ENCODE measurements around the gene SNX30.

The SNX30 gene

GRCh38 chr9:112858005-112858404 is 107.4 kb downstream of the SNX30 start:
- DNase-seq (ENCODE audit: low read depth): no peak

DNA sequence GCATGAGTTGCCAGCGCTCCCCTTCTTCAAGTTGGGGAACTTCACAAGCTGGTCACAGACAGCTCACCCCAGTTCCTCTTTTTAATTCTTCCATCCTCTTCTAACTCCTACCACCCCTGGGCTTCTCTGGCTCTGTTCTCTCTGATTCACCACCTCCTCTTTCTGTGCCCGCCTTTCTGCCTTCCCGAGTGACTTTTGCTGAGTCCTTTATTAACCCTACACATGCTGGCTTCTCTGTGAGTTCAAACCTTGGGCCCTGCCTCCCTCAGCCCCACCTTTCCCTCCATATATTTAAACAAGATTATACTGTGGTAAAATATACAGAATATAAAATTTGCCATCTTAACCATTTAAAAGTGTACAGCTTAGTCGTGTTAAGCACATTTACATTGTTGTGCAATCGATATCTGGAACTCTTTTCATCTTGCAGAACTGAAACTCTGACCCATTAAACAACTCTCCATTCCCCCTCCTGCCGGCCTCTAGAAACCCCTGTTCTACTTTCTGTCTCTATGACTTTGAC is 108.1 kb downstream of the SNX30 start:
- no peak for DNase-seq (ENCODE audit: low read depth)

DNA sequence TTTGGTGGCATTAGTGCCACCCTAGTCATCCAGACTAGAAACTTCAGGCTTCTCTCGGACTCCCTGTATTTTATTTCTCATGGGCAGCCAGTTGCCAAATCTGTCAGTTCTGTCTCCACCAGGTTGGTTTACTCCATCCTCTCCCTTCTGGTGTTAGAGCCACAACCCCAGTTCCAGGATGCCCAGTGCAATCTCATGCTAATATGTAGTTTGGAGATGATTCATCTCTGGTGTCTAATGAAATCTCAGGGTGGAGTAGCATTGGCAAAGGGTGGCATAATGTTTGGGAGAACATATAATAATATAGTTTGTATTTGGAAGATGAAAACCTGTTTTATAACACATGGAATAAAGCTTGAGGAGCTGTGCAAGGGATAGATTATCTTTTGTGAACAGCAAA is 109.9 kb downstream of the SNX30 start:
- DNase-seq (ENCODE audit: low read depth): no peak

DNA sequence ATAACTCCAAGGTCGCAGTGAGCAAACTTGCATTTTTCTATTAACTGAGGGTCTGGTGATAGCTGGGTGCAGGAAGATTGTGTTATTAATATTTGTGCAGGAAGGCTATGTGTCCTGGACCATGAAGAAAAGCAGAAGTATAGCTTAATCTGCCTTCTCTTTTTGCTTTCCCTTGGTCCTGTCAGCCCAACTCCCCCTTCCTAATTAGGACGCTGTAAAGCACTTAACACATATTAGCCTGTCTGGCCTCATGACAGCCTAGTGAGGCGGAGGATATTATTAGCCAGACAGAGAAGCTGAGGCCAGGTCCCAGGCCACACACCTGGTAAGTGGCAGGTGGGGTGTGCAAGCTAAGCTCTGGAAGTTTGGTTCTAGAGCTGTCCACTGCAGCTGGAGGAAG is 110.6 kb downstream of the SNX30 start:
- DNase-seq (ENCODE audit: low read depth): no peak

GRCh38 chr9:112861638-112862555 is 111.3 kb downstream of the SNX30 start:
- no peak for DNase-seq (ENCODE audit: low read depth)

DNA sequence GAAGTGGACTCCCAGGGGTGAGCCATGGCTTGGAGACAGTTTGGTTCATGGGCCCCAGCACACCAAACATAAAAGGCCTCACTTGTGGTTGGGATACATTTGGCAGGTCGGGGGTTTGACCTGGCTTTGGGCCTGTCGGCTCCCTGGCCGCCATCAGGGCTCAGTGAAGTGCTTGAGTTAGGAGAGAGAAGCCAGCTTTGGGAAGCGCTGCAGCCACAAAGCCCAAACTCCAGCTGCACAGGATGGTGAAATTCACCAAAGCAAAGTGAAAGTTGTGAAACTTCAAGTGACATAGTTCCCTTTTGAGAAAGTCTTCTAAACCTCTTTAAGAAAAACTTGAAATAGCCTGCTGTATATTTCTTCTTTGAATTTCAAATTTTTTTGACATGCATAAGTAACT is 112.7 kb downstream of the SNX30 start:
- no peak for DNase-seq (ENCODE audit: low read depth)

- no peak for DNase-seq (ENCODE audit: low read depth)
These were observed 113.2 kb downstream of the SNX30 start for GRCh38 chr9:112863746-112864145.

DNA sequence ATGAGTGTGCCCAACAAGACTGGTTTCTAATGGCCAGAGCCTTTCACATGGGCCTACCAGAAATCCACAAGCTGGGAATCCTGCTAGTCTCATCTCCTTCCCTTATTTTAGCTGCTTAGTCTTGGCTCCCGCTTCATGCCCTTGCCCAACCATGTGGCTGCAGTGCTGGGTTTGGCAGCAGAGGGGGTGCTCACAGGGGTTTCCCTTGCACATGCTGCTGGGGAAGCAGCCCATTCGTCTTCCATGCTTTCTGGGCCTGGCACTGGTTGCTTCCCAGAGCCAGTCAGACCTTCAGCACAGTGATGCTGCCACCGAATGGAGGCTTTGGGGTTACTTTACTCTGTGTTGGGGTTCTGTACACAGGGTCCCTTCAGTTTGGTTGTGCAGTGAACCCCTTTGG is 113.8 kb downstream of the SNX30 start:
- DNase-seq (ENCODE audit: low read depth): no peak

- no peak for DNase-seq (ENCODE audit: low read depth)
These were observed 114.4 kb downstream of the SNX30 start for GRCh38 chr9:112864982-112865381.

DNA sequence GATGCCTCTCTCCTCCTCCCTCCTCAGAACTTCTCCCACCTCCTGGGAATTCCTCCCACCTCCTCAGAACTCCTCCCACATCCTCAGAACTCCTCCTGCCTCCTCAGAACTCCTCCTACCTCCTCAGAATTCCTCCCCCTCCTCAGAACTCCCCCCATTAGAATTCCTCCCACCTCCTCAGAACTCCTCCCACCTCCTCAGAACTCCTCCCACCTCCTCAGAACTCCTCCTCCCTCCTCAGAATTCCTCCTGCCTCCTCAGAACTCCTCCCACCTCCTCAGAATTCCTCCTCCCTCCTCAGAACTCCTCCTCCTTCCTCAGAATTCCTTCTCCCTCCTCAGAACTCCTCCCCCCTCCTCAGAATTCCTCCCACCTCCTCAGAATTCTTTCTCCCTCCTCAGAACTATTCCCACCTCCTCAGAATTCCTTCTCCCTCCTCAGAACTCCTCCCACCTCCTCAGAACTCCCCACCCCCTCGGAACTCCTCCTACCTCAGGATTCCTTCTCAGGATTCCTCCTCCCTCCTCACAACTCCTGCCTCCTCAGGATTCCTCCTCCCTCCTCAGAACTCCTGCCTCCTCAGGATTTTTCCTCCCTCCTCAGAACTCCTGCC is 116.2 kb downstream of the SNX30 start:
- no peak for DNase-seq (ENCODE audit: low read depth)

- DNase-seq (ENCODE audit: low read depth): no peak
These were observed 116.9 kb downstream of the SNX30 start for GRCh38 chr9:112867275-112867991.

DNA sequence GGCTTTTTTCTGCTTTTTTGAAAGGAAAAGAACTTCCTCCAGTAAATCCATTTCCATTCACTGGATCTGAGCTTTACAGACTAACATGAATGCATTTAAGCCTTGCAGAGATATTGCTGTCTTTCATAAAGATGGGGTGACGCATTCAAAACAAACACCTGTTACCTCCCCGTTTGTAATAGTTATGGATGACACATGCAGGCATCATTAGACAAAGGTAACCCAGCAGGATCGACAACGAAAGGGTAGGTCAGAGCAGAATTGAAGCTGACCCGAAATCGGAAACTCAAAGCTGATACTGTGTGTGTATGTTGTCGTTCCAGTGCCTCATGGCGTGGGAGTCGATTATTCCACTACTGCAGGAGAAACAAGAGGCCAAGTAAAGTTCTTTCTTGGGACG is 117.9 kb downstream of the SNX30 start:
- DNase-seq (ENCODE audit: low read depth): no peak

- DNase-seq (ENCODE audit: low read depth): no peak
These were observed 118.5 kb downstream of the SNX30 start for GRCh38 chr9:112869041-112869529.

GRCh38 chr9:112869917-112870316 is 119.4 kb downstream of the SNX30 start:
- no peak for DNase-seq (ENCODE audit: low read depth)

DNA sequence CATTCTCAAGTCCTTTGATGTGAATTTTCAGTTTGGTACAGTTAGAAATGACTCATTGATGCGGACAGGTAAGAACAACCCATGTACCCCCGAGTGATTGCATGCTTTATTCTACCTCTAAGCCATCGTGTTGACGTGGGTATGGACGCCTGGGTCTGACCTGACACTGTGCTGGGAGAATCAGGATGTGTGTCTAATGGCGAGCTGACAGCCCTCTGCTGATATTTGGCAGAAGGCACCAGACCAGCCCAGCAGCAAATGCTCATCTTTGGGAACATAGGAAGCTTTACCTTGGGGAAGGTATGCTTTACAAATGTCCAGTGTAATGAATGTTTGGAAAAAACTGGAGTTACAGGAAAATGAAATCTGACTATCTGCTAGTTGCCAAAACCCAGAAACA is 120.0 kb downstream of the SNX30 start:
- no peak for DNase-seq (ENCODE audit: low read depth)

DNA sequence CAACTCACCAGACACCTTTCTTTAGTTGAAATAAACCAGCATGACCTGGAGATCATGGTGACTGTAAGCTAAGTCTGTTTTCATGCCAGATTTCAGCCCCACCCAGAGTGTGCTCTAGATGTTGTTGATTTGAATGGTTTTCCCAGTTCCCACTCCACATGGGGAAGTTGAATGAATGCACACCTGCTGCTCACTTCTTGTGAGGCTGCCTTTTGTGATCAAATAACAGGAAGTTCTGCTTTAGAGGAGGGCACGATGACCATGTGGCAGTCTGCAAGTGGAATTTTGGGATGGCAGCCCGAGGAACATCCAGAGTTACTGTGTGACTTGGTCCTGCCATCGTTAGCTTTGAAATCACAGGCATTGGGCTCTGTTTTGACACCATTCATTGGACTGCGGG is 121.5 kb downstream of the SNX30 start:
- DNase-seq (ENCODE audit: low read depth): no peak

DNA sequence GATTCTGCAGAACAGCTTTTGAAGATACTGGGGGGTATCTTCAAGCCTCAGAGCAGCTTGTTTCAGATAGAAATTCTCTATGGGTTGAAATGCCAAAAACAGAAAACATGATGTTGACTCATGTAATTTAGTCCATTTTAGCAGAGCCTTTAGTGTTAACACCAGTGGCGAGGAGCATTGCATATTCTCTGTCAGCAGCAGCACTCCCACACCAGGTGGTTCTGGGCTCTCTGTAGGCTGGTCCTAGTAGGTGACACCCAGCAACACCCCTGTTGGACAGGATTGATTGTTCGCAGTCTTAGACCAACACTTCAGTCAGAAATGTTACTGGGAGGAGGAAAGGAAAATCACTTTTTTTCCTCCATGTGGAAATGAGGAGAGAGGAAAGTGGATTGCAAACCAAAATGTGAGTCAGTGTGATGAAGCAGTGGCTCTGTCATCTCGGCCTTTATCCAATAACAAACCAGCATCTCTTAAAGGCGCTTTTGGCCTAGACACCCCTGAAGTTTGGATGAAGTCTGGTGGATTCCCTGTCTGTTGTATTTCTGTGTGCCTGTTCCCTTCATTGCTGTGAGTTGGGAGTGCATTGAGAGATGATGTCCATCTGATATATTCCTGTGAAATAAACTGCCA is 123.3 kb downstream of the SNX30 start:
- DNase-seq (ENCODE audit: low read depth): no peak

DNA sequence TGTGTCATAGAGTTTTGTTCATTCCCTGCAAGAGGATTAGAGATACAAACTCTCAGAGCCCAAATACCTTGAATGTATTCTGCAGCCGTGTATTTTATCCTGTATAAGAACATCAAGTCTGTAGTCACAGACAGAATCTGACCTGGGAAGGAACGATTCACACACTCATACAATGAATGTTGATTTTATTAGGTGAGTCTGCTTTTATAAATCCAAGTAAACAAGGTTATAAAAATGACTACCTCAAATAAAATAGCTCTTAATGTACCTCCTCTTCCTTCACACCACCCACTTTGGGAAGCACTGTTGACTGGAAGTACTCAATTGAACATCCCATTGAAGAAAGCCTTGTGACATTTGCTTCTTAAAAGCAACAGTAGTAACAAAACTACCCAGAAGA is 128.2 kb downstream of the SNX30 start:
- DNase-seq (ENCODE audit: low read depth): no peak

- DNase-seq (ENCODE audit: low read depth): no peak
These were observed 130.1 kb downstream of the SNX30 start for GRCh38 chr9:112880650-112881049.

- DNase-seq (ENCODE audit: low read depth): no peak
These were observed 130.8 kb downstream of the SNX30 start for GRCh38 chr9:112881331-112881730.

- DNase-seq (ENCODE audit: low read depth): no peak
These were observed 133.5 kb downstream of the SNX30 start for GRCh38 chr9:112884101-112884500.

DNA sequence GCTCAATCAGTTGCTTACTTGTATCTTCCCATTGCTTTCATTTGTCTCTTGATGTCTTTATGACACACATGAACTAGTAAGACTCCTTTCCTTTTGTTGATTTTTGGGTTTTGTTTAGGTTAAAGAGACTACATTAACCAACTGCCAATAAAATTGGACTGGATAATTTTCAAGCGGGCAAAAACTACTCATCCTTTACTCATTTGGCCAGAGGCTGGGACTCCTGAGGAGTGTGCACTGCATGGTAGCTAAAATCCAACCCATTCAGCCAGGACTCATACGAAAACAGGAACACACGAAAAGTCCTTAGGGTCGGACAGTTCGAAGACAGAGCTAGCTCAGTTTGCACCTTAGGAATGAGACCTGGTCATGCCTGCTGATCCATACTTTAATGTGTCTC is 134.2 kb downstream of the SNX30 start:
- DNase-seq (ENCODE audit: low read depth): no peak
